Measurements from ENCODE around the gene CHIA.

The CHIA gene

GRCh38 chr1:111290630-111291029 lies at the start of gene CHIA:
CHIA (plus strand) TSS chr1:111290851; CDS start chr1:111310468, 19,617 bp downstream.
- no peak for DNase-seq (ENCODE audit: low read depth in 2 of 2)

GRCh38 chr1:111241797-111242196 lies 48.9 kb upstream of the CHIA start:
- no peak for DNase-seq (ENCODE audit: low read depth in 2 of 2)

GRCh38 chr1:111242805-111243523 lies 47.7 kb upstream of the CHIA start:
- DNase-seq (ENCODE audit: low read depth in 2 of 2) = no peak

- DNase-seq (ENCODE audit: low read depth in 2 of 2) = no peak
Observed at GRCh38 chr1:111247125-111247838, 43.4 kb upstream of the CHIA start.

- no peak for DNase-seq (ENCODE audit: low read depth in 2 of 2)
Observed at GRCh38 chr1:111249960-111250359, 40.7 kb upstream of the CHIA start.

- DNase-seq (ENCODE audit: low read depth in 2 of 2) = no peak
Observed at GRCh38 chr1:111251570-111251969, 39.1 kb upstream of the CHIA start.

- DNase-seq (ENCODE audit: low read depth in 2 of 2) = no peak
Observed at GRCh38 chr1:111252786-111253185, 37.9 kb upstream of the CHIA start.

GRCh38 chr1:111253876-111254275 lies 36.8 kb upstream of the CHIA start:
- no peak for DNase-seq (ENCODE audit: low read depth in 2 of 2)

GRCh38 chr1:111256988-111257658 lies 33.5 kb upstream of the CHIA start:
- DNase-seq (ENCODE audit: low read depth in 2 of 2) = no peak

- DNase-seq (ENCODE audit: low read depth in 2 of 2) = no peak
Observed at GRCh38 chr1:111267801-111268508, 22.7 kb upstream of the CHIA start.

GRCh38 chr1:111269825-111270406 lies 20.7 kb upstream of the CHIA start:
- DNase-seq (ENCODE audit: low read depth in 2 of 2) = no peak

- DNase-seq (ENCODE audit: low read depth in 2 of 2) = no peak
Observed at GRCh38 chr1:111270771-111271463, 19.7 kb upstream of the CHIA start.

- DNase-seq (ENCODE audit: low read depth in 2 of 2) = no peak
Observed at GRCh38 chr1:111271464-111271801, 19.2 kb upstream of the CHIA start.

GRCh38 chr1:111272081-111272480 lies 18.6 kb upstream of the CHIA start:
- no peak for DNase-seq (ENCODE audit: low read depth in 2 of 2)

- no peak for DNase-seq (ENCODE audit: low read depth in 2 of 2)
Observed at GRCh38 chr1:111274653-111275052, 16.0 kb upstream of the CHIA start.

- DNase-seq (ENCODE audit: low read depth in 2 of 2) = peak; percentile 16 to 36
Observed at GRCh38 chr1:111275079-111275478, 15.6 kb upstream of the CHIA start.

GRCh38 chr1:111275780-111276433 lies 14.7 kb upstream of the CHIA start:
- no peak for DNase-seq (ENCODE audit: low read depth in 2 of 2)

- no peak for DNase-seq (ENCODE audit: low read depth in 2 of 2)
Observed at GRCh38 chr1:111279144-111279543, 11.5 kb upstream of the CHIA start.

GRCh38 chr1:111280267-111280666 lies 10.4 kb upstream of the CHIA start:
- DNase-seq (ENCODE audit: low read depth in 2 of 2) = no peak

- no peak for DNase-seq (ENCODE audit: low read depth in 2 of 2)
Observed at GRCh38 chr1:111281411-111281810, 9.2 kb upstream of the CHIA start.

- no peak for DNase-seq (ENCODE audit: low read depth in 2 of 2)
Observed at GRCh38 chr1:111283838-111284237, 6.8 kb upstream of the CHIA start.
